OCI-LY3 (cell line): ENCODE data around the gene KRT32.

Experiments used
- EZH2phosphoT487 ChIP-seq: fragments of 200-600 bp; shearing (Covaris generic); IDR thresholded peaks from 2 replicates; pipeline ENCODE4 v1.6.1; 2018; ENCODE audit warnings: antibody characterized with exemption, mixed run types, low read depth
- TF ChIP-seq, protein P1 (sequence below): fragments of 200-600, 300-600 bp; sonication (generic); IDR thresholded peaks from 2 replicates; pipeline ENCODE4 v1.5.1; 2014; ENCODE audit warnings: antibody characterized with exemption, low read length, low read depth

DNA sequence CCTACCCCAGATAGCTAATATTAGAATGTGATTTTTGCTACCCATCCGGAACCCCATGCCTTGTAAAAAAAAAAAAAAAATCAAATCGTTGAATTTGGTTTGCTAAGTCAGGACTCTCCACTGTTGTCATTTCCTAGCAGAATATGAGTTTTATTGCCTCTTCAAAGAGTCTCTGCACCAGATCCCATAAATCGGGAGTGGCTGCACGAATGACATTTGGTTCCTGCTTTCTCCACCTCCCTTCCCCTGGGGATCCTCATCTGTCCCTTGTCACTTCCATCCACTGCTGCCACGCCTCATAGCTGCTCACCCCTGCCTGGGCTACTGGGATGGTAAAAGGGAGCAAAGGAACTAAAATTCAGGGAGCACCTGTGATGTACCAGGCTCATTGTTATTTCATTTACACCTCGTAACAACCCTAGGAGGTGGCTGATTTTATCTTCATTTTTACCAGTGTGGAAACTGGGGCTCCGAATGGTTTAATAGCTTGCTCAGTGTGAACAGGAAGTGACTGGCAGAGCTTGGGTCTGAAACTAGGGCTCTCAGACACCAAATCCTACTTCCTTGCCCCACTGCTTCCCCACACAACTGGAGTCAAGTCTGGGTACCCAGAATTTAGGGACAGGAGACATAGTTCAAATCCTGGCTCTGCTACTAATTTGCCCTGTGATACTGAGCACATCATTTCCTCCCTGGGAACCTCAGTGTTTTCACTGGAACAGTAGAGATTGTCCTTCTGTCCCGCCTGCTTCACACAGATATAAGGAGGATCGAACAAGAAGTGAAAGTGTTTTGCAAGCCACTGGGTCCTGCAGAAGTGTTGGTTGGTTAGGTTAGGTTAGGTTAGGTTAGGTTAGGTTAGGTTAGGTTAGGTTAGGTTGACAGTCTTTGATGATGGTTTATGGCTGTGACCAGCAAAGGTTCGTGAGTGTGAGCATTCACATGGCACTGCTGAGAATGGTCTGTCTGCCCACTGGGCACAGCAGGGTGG lies 23.1 kb upstream of the KRT32 start:
- TF ChIP-seq EZH2phosphoT487 = no peak
- TF ChIP-seq, protein P1, sequence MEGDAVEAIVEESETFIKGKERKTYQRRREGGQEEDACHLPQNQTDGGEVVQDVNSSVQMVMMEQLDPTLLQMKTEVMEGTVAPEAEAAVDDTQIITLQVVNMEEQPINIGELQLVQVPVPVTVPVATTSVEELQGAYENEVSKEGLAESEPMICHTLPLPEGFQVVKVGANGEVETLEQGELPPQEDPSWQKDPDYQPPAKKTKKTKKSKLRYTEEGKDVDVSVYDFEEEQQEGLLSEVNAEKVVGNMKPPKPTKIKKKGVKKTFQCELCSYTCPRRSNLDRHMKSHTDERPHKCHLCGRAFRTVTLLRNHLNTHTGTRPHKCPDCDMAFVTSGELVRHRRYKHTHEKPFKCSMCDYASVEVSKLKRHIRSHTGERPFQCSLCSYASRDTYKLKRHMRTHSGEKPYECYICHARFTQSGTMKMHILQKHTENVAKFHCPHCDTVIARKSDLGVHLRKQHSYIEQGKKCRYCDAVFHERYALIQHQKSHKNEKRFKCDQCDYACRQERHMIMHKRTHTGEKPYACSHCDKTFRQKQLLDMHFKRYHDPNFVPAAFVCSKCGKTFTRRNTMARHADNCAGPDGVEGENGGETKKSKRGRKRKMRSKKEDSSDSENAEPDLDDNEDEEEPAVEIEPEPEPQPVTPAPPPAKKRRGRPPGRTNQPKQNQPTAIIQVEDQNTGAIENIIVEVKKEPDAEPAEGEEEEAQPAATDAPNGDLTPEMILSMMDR = no peak
